Activated T-helper 1 cell treated with anti-CD3 and anti-CD28 coated beads, Interleukin-12 subunit alpha, Interleukin-12 subunit beta, Interleukin-2, Interleukin-4 antibody, amounts not matched to agents 30 ng/mL and 10 ng/mL and 1 ng/mL, durations not matched to agents 14 hours and 24 hours and 36 hours (primary cell): Measurements from ENCODE around the gene CAMTA1. TPM values are rescaled to one million over a fixed set of nuclear protein-coding genes. Genes with fewer than 3 reads are reported as not detected.

Experiments
- DNase-seq: peaks from one replicate; pipeline ENCODE4 v3.0.0; 2021; ENCODE audit warnings: low spot score
- H3K27ac Mint-ChIP-seq: one replicate; pipeline ENCODE4 v1.8.0; 2021; ENCODE audit warnings: mild to moderate bottlenecking, mixed read lengths
- H3K27me3 Mint-ChIP-seq: one replicate; pipeline ENCODE4 v1.8.0; 2022; ENCODE audit warnings: mild to moderate bottlenecking, moderate library complexity, mixed read lengths; ENCODE audit not compliant: insufficient read depth
- H3K36me3 Mint-ChIP-seq: one replicate; pipeline ENCODE4 v1.8.0; 2021; ENCODE audit warnings: low read depth, mixed read lengths
- H3K4me1 Mint-ChIP-seq: one replicate; pipeline ENCODE4 v1.8.0; 2021; ENCODE audit warnings: low read depth, mixed read lengths
- H3K4me3 Mint-ChIP-seq: one replicate; pipeline ENCODE4 v1.8.0; 2021; ENCODE audit warnings: mild to moderate bottlenecking, moderate library complexity, mixed read lengths
- H3K9me3 Mint-ChIP-seq: one replicate; pipeline ENCODE4 v1.8.0; 2021; ENCODE audit warnings: mixed read lengths
- intact Hi-C: fragments of 100-400 bp; cut with micrococcal nuclease; formaldehyde crosslinking; loops from one replicate; pipeline ENCODE4 v1.15.1; 2024
- total RNA-seq: library from RNA; stranded (reverse); gene quantifications from 2 replicates; pipeline ENCODE4 v1.2.3, GENCODE V29; 2022

Gene CAMTA1
- total RNA-seq, 1 donor from 2014 or later, result 57.2 TPM

GRCh38 chr1:6850537-6850936 is 65.3 kb downstream of the CAMTA1 start:
- intact Hi-C loops, result no loop called here
- no peaks in the 10 kb centered on the region for H3K9me3 Mint-ChIP-seq
- no peak overlapping the region for H3K27ac Mint-ChIP-seq
- H3K4me3 Mint-ChIP-seq, result no peak overlapping the region
- no peaks in the 10 kb centered on the region for H3K27me3 Mint-ChIP-seq
- DNase-seq, result no peak
- H3K4me1 Mint-ChIP-seq, result no peaks in the 10 kb centered on the region
- H3K36me3 Mint-ChIP-seq, result peaks cover 6% of the 10 kb centered on the region

- intact Hi-C loops, result no loop called here
- H3K27me3 Mint-ChIP-seq, result no peaks in the 10 kb centered on the region
Observed at GRCh38 chr1:6852136-6852890, 67.1 kb downstream of the CAMTA1 start.

GRCh38 chr1:6854166-6854565 is 68.9 kb downstream of the CAMTA1 start:
- H3K27me3 Mint-ChIP-seq, result no peaks in the 10 kb centered on the region
- no peaks in the 10 kb centered on the region for H3K4me1 Mint-ChIP-seq
- no peak overlapping the region for H3K4me3 Mint-ChIP-seq
- DNase-seq, result no peak
- intact Hi-C loops, result no loop called here
- H3K27ac Mint-ChIP-seq, result no peak overlapping the region
- peaks cover 1% of the 10 kb centered on the region for H3K36me3 Mint-ChIP-seq
- no peaks in the 10 kb centered on the region for H3K9me3 Mint-ChIP-seq

More at GRCh38 chr1:6852136-6852890, 67.1 kb downstream of the CAMTA1 start:
- Mint-ChIP-seq H3K4me1 (no peaks in the 10 kb centered on the region), H3K27ac (no peak overlapping the region), H3K9me3 (no peaks in the 10 kb centered on the region), H3K36me3 (peaks cover 1% of the 10 kb centered on the region), H3K4me3 (no peak overlapping the region)
- no peak for DNase-seq

- Mint-ChIP-seq H3K4me1 (peaks cover 5% of the 10 kb centered on the region), H3K9me3 (no peaks in the 10 kb centered on the region), H3K36me3 (peaks cover 1% of the 10 kb centered on the region), H3K4me3 (no peak overlapping the region), H3K27me3 (no peaks in the 10 kb centered on the region), H3K27ac (no peak overlapping the region)
- intact Hi-C loops, result no loop called here
- no peak for DNase-seq
Observed at GRCh38 chr1:6857831-6858230, 72.6 kb downstream of the CAMTA1 start.

- intact Hi-C loops, result no loop called here
- H3K36me3 Mint-ChIP-seq, result peaks cover 1% of the 10 kb centered on the region
- H3K27ac Mint-ChIP-seq, result no peak overlapping the region
Observed at GRCh38 chr1:6858596-6858995, 73.3 kb downstream of the CAMTA1 start.

GRCh38 chr1:6859415-6860343 is 74.4 kb downstream of the CAMTA1 start:
- no peaks in the 10 kb centered on the region for H3K27me3 Mint-ChIP-seq
- no peak overlapping the region for H3K27ac Mint-ChIP-seq
- H3K9me3 Mint-ChIP-seq, result no peaks in the 10 kb centered on the region
- peaks cover 1% of the 10 kb centered on the region for H3K36me3 Mint-ChIP-seq
- intact Hi-C loops, result no loop called here
- no peak for DNase-seq
- H3K4me3 Mint-ChIP-seq, result no peak overlapping the region
- peaks cover 5% of the 10 kb centered on the region for H3K4me1 Mint-ChIP-seq

More at GRCh38 chr1:6858596-6858995, 73.3 kb downstream of the CAMTA1 start:
- H3K4me1 Mint-ChIP-seq, result peaks cover 5% of the 10 kb centered on the region
- no peak overlapping the region for H3K4me3 Mint-ChIP-seq
- no peaks in the 10 kb centered on the region for H3K27me3 Mint-ChIP-seq
- no peaks in the 10 kb centered on the region for H3K9me3 Mint-ChIP-seq
- DNase-seq, result no peak

GRCh38 chr1:6860401-6860800 is 75.1 kb downstream of the CAMTA1 start:
- H3K36me3 Mint-ChIP-seq, result no peaks in the 10 kb centered on the region
- no peak overlapping the region for H3K27ac Mint-ChIP-seq
- no peak overlapping the region for H3K4me3 Mint-ChIP-seq
- intact Hi-C loops, result no loop called here
- no peak for DNase-seq
- H3K4me1 Mint-ChIP-seq, result peaks cover 5% of the 10 kb centered on the region
- H3K27me3 Mint-ChIP-seq, result no peaks in the 10 kb centered on the region
- no peaks in the 10 kb centered on the region for H3K9me3 Mint-ChIP-seq

- Mint-ChIP-seq H3K27me3 (no peaks in the 10 kb centered on the region), H3K36me3 (no peaks in the 10 kb centered on the region), H3K9me3 (no peaks in the 10 kb centered on the region), H3K27ac (no peak overlapping the region), H3K4me1 (peaks cover 5% of the 10 kb centered on the region), H3K4me3 (no peak overlapping the region)
- intact Hi-C loops, result no loop called here
- DNase-seq, result no peak
Observed at GRCh38 chr1:6861075-6861724, 75.9 kb downstream of the CAMTA1 start.

GRCh38 chr1:6862906-6863305 is 77.7 kb downstream of the CAMTA1 start:
- H3K9me3 Mint-ChIP-seq, result no peaks in the 10 kb centered on the region
- no peak for DNase-seq
- intact Hi-C loops, result no loop called here
- no peaks in the 10 kb centered on the region for H3K36me3 Mint-ChIP-seq
- no peak overlapping the region for H3K27ac Mint-ChIP-seq
- H3K4me3 Mint-ChIP-seq, result no peak overlapping the region
- H3K27me3 Mint-ChIP-seq, result no peaks in the 10 kb centered on the region
- peaks cover 5% of the 10 kb centered on the region for H3K4me1 Mint-ChIP-seq

GRCh38 chr1:6864166-6864565 is 78.9 kb downstream of the CAMTA1 start:
- Mint-ChIP-seq H3K4me3 (no peak overlapping the region), H3K36me3 (no peaks in the 10 kb centered on the region), H3K27me3 (no peaks in the 10 kb centered on the region), H3K9me3 (no peaks in the 10 kb centered on the region), H3K4me1 (peaks cover 16% of the 10 kb centered on the region), H3K27ac (no peak overlapping the region)
- intact Hi-C loops, result no loop called here
- no peak for DNase-seq

- DNase-seq, result no peak
- no peaks in the 10 kb centered on the region for H3K36me3 Mint-ChIP-seq
- H3K4me1 Mint-ChIP-seq, result peaks cover 16% of the 10 kb centered on the region
- H3K4me3 Mint-ChIP-seq, result no peak overlapping the region
- H3K9me3 Mint-ChIP-seq, result no peaks in the 10 kb centered on the region
- no peaks in the 10 kb centered on the region for H3K27me3 Mint-ChIP-seq
- H3K27ac Mint-ChIP-seq, result no peak overlapping the region
- intact Hi-C loops, result no loop called here
Observed at GRCh38 chr1:6866825-6867224, 81.6 kb downstream of the CAMTA1 start.

GRCh38 chr1:6867321-6867720 is 82.1 kb downstream of the CAMTA1 start:
- H3K36me3 Mint-ChIP-seq, result no peaks in the 10 kb centered on the region
- no peaks in the 10 kb centered on the region for H3K27me3 Mint-ChIP-seq
- no peak overlapping the region for H3K4me3 Mint-ChIP-seq
- DNase-seq, result no peak
- peaks cover 21% of the 10 kb centered on the region for H3K4me1 Mint-ChIP-seq
- no peak overlapping the region for H3K27ac Mint-ChIP-seq
- intact Hi-C loops, result no loop called here
- no peaks in the 10 kb centered on the region for H3K9me3 Mint-ChIP-seq
